NCI-H187 (cell line): ENCODE results near the gene ARSJ.
"Not testable (repeated sequence)": the region's sequence is repeated elsewhere in the genome, so short reads cannot be mapped to it uniquely, and the experiment has no call there.

Source experiments
- DNase-seq, 2 experiments: peaks; one replicate each; lab custom pipeline; 2025; lab: John Stamatoyannopoulos, UW

Gene ARSJ

DNA sequence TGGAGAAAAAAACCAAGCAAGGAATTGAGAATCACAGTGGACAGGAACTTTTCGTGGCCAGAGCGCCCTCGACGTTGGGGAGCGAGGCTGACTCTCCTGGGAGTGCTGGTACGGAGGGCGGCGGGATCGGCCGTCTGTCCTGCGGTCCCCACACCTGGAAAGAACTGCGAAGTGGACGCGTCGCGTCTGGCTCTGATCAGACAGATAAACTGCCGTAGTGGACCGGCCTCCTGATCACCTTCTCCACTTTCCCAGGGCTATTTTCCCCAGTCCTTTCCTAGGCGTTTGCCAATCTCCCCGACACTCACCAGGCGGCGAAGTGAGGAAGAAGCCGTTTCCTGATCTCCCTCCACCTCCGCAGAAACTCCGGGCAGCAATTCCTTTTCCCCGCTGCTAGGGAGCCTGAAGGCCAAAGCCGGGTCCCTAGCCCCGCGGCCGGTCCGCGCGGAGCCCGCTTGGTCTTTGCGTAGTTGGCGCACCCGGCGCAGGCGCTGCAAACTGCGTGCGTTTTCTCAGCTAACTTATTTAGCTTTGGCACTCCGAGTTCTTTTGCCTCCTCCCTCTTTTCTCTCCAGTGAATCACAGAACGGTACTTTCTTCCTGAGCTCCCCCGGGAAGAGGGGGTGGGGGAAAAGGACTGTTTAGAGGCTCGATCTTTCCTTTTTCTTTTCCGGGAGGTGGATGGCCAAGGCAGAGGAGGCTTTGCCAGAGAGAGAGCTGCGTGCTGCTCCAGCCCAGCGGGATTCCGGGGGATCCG, at the start of gene ARSJ:
ARSJ (minus strand) TSS at position 500 of the 757 bp plus-strand sequence. CDS start 813 bp downstream, outside the sequence.
- no peak for DNase-seq

DNA sequence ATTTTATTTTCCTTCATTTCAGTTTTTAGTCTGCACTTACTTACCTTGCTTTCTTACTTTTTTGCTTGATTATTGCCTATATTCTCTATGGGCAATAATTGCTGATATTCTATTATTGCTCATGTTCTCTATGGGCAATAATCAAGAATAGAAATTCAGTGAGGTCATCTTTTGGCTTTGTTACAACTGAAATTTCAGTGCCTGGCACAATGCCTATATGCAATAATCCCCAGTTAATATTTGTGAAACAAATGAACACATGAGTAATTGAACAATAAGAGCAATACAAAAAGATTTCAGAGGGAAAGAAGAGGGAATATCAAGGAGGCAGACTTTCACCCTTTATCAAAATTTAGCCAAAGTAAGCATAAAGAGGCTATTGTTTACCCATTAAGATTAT, 48.6 kb upstream of the ARSJ start:
- no peak for DNase-seq

DNA sequence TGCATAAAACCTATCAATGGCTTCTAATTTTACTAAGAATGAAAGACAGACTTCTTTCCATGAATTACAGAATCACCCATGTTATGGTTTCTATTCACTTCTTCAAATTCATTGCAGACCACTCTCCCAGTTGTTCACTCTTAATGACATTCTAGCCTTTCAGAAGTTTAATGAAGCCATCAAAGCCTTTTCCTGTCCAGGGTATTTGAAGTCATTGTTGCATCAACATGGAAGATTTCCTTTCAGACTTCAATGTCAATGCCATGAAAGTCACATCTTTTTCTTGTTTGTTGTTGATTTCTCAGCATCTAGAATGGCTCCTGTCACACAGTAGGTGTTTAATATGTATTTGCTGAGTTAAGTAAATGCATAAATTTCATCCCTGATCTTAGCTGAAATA, 48.1 kb upstream of the ARSJ start:
- no peak for DNase-seq

DNA sequence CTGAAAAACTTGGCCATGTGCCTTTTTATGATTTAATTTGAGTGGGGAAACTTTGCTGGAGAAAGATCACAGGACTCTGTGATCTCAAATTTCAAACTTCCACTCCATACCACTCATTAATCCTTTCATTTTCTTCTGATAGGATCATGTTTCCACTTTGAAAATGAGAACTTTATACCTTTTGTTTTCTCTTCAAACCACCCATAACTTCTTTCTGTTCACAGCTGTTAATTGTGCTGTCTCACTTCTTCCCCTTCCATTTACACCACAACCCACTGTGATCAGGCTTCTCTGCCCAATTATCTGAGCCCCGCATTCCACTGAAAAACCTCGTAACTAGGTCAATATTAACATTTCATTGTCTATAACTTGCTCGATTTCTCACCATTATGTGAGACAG, 47.0 kb upstream of the ARSJ start:
- DNase-seq: no peak

DNA sequence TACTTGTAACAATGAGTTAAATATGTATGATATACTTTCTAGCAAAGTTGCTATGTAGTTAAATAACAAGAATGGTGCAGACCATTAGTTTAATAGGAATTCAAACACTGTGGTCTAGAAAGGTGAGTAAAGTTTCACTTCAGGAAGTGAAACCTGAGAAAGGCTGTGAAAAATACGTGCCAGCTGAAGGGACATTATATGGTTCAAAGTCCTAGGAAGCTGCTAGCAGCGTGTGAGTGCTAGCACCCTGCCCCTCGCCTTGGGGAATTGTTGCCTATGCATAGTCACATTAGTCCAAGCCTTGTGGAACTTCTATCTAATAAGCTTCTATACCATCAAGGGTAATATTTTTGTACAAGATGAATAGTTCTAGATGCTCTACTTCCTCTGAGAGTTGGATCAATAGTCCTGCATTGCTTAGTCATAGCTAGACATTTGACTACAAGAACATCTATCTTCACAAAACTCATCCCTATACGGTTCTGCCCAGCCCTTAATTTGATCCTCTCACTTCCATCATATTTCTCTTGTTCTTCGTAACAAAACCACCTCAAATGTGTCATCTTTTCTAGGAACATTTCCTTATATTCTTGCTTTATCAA, 45.8 kb upstream of the ARSJ start:
- no peak for DNase-seq

DNA sequence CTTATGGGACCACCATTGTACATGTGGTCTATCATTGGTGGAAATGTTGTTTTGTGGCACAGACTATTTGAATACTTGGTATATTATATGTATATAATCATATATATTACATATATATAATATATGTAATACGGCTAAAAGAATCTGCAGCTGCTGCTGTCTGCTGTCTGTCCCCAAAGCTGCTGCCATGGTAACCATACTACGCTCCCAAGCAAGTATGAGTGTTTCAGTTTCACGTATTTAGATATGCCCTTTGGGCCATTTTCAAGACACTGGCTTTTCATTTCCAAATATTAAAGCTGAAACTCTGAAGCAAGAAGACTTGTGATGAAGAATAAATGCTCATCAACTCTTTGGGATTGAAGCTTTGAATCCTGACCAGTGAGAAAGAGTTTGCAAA, 42.0 kb upstream of the ARSJ start:
- DNase-seq: no peak

DNA sequence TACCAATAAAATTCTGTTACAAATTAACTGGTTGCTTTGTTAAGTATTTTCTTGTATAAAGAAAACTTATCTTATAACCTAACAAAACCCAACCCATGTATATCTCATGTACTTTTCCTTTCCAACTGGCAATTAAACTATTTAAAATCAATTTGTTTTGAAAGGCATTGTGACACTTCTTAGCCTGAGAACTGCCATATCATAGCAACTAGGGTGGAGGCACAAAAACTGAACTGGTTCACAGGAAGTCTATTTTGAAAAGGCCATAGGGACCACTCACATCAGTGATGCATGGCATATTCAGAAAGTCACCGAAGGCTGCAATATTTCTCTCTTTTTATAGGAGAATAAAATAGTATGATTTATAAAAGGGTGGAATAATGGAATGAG, 40.5 kb upstream of the ARSJ start:
- no peak for DNase-seq

DNA sequence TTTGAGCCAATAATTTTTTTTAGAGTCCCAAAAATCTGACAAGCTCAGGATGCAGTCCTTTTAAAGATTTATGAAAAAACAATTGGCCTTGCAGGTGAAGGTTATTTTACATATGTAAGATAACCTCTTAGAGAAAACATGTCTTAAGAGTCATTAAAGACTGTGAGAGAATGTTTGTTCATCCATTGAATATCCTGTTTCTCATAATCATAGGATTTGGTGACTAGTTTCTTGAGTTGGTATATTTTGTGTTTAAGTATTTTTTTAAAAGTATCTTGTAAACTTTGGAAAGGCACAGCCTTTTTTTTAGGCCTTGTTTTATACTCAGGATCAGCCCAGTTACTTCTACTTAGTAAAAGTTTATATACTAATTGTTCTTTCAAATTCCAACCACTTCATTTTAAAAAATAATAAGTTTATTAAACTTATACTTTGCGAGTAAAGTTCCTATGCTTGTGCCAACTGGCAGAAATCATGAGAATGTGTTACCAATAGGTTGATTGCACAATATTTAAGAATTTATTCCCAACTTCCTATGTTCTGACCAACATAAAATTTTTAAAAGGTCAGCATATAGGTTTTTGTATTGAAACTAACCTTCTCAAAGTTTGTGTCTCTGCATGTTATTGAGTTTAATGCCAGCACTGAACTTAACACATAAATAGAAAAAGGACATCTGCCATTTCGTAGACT, 40.0 kb upstream of the ARSJ start:
- no peak for DNase-seq

DNA sequence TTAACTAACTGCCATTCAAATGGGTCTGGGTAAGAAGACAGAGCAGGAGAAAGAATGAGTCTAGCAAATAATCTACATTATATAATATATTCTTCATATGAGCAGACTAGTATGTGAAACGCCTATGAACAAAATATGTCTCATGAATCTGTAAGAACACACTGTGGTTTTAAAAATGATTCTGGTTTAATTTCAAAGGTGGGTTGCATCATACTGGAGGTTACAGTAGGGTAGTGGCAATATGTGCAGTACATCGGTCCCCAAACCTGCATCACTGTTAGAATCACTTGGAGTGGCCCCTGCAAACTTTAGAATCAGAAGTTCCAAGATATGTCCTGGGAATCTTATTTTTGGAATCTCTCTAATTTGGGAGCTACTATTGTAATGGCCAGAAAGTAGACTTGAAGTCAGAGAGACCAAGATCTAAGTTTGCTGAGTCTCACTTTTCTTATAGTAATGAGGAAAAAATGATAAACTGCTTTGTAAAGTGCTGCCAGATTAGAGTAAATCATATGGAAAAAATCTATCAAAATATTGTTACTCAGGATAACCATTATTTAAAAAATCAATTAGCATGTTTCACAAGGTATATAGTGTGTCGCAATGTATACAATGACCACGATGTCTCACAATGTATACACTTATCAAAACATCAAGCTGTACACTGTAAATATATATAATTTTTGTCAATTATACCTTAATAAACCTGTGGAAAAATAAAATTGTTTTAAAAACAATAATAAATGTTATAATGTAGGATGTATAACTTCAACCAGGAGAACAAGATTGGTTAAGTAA, 37.9 kb upstream of the ARSJ start:
- no peak for DNase-seq

DNA sequence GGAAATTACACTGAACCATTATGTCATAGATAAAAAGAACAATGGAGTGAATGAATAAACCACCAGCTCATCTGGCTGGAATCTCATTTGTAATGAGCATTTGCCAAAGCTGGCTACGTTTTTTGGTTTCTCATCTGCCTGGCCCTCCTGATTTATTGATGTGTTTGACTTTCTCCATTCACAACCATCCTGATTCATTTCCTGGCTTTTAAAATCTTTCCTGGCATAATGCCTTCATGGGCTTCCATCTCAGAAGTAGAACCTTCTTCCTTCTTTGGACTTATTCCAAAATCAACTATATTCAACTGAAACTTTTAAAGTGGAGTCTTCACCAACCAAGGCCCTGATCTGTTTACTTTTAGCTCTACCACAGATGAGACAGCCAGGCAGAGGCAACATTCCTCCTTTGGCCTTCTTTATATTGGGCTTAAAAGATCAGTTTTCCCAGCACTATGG, 36.0 kb upstream of the ARSJ start:
- DNase-seq: no peak

DNA sequence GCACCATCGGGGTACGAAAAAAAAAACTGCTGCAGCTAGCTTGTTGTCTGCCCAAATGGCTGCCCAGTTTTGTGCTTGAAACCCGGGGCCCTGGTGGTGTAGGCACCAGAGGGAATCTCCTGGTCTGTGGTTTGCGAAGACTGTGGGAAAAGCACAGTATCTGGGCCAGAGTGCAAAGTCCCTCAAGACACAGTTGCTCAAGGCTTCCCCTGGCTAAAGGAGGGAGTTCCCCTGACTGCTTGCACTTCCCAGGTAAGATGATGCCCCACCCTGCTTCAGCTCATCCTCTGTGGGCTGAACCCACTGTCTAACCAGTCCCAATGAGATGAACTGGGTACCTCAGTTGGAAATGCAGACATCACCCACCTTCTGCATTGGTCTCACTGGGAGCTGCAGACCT, 33.8 kb upstream of the ARSJ start:
- not testable (repeated sequence) for DNase-seq

DNA sequence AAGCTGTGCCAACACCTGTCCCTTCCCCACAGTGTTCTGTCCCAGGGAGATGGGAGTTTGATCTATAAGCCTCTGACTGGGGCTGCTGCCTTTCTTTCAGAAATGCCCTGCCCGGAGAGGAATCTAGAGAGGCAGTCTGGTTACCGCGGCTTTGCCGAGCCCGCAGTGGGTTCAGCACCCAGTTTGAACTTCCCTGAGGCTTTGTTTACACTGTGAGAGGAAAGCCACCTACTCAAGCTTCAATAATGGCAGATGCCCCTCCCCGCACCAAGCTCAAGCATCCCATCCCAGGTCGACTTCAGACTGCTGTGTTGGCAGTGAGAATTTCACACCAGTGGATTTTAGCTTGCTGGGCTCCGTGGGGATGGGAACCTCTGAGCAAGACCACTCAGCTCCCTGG, 33.3 kb upstream of the ARSJ start:
- DNase-seq: no peak

DNA sequence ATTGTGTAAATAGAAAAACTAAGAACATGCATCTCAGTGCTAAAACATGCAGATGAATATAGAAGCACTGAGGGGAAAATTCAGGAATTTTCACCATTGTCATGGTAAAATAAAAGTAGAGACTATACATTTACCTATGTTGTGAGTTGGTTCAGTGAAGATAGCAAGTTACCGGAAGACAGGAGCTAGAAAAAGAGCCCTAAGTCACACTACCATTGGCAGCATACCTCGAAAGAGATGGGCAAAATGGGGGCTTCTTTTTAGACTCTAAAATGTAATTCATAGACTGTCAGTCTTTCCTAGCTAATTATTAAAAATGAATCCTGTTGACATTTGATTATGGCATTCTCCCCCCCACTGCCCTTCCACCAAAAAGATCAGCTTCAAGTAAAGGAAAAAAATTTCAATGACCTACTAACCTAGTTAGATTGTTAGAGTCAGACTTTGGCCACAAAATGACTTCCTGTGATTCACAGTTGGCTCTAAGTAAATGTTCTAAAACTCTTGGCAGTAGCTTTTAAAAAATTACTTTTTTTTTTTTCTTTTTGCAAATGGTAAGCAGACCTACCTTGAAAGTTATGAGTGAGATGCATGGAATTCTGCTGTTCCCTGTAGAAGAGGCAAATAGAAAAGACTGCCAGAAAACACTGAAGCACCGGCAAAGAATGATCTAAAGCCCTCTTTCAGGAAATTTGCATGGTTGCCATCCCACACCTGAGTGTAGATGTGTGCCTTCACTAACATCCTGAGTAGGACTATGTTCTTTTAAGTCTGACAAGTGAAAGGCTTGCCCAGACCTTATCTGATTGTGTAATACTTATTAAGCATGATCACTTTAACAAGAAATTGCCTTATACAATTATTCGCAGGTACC, 26.4 kb upstream of the ARSJ start:
- DNase-seq: no peak

DNA sequence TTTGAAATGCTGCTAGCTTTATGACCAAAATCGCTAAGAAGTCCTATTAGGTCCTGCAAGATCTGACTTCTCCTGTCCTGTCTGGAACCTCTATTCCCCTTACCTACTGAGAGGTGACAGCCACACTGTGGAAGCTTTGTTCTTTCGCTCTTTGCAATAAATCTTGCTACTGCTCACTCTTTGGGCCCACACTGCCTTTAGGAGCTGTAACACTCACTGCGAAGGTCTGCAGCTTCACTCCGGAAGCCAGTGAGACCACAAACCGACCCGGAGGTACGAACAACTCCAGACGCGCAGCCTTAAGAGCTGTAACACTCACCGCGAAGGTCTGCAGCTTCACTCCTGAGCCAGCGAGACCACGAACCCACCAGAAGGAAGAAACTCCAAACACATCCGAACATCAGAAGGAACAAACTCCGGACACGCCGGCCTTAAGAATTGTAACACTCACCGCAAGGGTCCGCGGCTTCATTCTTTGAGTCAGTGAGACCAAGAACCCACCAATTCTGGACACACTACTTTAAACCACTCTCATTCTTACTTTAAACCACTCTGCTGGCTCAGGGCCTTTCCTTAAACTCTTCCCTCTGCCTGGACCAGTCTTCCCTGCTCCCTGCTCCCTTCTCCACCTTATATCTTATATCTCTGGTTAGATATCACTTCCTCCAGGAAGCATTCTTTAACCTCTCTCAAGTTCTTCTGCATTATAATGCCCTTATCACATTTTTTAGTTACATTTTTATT, 25.2 kb upstream of the ARSJ start:
- not testable (repeated sequence) for DNase-seq

DNA sequence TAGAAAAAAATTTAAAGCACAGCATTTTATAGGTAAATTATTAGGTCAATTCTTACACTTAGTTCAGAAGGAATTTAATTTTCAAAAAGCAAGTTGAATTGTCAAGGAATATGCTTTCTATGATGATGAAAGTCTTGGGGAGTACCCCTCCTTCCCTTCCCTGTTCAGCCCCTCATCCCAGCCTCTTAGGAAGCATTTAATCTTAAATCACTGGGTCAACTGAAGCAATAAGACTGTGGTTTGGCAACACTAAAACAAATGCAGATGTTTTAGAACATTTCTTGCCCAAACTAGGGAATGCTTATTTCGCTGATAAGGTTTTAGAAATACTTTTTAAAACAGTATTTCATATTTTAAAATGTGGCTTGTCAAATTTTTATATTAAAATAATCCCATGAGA, 19.1 kb upstream of the ARSJ start:
- DNase-seq: no peak

DNA sequence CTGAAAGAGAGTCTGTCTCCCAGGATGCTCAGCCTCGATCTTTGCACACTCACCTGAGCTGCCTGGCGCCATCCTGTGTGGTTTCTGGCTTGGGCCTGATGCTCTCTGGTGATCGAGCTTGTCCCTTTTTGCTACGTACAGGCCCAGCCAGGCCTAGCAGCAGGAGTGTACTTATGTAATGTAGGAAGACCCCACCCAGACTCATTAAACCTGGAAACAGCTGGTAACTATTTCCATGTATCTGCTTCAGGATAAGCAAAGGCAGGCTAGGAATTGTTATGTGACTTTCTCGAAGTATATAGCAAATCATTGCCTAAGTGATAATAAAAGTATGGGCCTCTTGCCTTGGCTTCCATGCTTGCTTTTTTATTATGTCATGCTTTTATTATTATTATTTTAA, 18.6 kb upstream of the ARSJ start:
- no peak for DNase-seq

DNA sequence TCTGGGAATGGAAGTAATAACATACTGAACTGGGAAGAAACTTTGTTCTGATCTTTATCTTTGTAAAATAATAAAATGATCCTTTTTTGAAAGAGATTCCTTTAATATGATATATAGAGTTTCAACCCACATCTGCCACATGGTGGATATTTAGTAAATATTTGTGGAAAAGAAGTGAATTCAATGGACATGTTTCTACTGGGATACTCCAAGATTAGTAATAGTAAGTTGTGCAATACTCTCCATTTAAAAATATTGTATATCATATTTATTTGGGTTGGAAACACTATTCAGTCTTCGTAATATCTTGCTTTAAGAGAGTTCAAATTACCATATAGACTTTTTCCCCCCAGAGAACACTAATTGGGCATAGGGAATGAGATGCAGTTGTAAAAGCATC, 17.8 kb upstream of the ARSJ start:
- no peak for DNase-seq

DNA sequence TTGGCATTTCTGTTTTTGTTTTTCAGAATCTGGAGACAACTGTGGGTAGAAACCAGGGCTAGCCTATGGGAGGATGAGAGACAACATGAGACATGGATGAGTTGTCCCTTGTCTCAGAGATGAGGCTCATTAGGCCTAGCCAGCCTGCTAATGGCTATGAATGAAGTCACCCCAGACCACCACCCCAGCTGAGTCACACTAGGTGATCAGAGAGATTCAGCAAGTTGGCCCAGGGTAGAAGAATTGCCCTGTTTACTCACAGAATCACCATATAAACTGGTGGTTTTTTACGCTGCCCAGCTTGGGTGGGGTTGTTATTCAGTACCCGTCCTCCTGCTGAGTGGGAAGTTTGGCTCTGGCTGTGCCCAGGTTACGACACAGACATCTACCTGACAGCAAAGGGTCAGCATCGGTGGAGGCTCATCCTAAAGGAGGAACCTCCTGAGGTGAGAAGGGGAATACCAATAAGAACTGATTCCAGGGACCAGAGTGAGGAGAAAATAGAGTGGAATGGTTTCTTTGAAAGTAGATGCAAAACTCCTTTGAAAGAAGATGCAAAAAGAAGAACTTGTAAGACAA, 17.2 kb upstream of the ARSJ start:
- no peak for DNase-seq

DNA sequence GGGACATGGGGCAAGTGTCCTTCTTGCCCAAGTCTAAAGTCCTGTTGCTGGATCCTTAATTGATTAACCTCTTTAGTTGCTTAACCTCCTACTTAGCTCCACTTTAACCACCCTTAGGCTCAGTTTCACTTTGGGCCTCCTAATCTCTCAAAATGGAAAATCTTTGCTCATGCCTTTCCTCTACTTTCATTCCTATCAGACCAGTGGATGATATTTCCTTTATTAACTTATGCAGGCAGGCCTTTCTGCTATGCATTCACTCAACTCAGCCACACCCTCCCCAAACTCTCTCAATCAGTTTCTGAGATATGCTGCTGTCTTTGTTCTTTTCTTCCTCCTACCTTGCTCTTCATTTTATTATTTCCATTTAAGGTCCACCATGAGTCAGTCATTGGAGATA, 14.4 kb upstream of the ARSJ start:
- no peak for DNase-seq

DNA sequence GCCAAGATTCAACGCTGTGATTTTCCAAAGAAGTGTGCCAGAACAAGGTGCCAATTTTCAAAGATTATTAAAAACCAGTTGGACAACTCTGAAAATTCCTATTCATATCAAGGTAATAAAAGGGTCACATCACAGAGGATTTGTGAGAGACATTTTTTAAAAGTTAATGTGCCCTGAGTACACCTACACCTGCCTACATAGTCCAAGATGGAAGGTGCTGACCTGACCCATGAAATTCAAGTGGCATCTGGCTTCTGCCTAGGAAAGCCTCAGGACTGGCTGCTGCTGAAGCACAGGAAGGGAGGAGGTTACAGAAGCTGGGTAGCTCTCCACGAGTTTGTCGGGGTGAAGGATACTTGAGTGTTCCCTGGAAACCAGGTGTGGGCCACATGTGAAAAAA, 11.4 kb upstream of the ARSJ start:
- DNase-seq: no peak
